KG1 (cell line): ENCODE data around the gene SCRN1.

Experiments used
- DNase-seq: peaks from one replicate; lab custom pipeline; 2025; lab: John Stamatoyannopoulos, UW

SCRN1 gene

GRCh38 chr7:29989257-29989995 is at the start of gene SCRN1:
Gene SCRN1, minus strand, starts transcription at chr7:29989801. Its CDS starts 20,734 bp downstream, at chr7:29969067.
- peak; percentile 63 for DNase-seq

- DNase-seq, result no peak
Observed at GRCh38 chr7:30038196-30038980, 48.8 kb upstream of the SCRN1 start.

DNA sequence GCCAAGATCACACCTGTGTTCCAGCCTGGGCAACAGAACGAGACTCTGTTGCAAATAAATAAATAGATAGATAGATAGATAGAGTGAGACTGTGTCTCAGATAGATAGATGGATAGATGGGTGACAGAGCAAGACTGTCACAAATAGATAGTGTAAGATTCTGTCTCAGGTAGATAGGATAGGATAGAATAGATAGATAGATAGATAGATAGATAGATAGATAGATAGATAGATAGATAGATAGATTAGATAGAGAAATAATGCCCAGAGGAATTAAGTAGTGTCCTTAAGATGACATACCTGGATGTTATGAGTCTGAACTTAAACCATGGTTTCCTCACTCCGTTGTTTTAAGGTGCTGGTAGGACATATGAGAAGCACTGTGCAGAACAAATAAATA is 46.6 kb upstream of the SCRN1 start:
- no peak for DNase-seq

- DNase-seq, result no peak
Observed at GRCh38 chr7:30034501-30034900, 44.9 kb upstream of the SCRN1 start.

DNA sequence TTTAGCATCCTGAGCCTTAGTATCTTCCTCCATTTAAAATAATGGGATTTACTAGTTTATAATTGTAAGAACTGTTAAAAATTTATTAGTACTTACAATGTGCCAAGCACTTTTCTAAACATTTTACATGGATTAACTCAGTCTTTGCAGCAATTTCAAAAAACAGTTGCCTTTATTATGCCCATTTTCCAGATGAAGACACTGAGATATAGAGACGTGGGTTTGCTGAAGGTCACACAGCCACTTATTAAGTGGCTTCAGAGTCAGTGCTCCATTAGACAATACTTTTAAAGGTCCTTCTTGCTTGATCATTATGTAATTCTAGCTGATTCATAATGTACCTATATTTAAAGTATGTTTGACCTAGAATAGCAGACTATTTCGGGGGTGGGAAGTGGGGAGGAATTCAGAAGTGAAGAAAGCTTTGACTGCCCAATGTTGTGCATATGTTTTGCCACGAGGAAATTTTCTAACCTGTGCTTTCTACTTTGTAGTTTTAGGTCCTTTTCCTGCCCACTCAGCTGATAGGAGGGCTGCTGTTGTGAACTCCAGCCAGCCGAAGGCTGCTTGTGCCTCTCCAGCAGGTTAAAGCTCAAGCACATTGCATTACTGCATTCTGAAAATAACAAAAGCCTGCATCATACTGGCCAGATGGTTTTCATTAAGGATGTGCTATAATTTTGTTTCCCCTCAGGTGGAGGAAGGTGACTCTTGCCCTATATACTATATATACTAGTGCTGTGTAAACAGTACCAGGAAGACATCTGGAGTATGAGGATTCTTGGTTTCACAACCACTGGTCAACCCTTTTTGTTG is 42.9 kb upstream of the SCRN1 start:
- no peak for DNase-seq

DNA sequence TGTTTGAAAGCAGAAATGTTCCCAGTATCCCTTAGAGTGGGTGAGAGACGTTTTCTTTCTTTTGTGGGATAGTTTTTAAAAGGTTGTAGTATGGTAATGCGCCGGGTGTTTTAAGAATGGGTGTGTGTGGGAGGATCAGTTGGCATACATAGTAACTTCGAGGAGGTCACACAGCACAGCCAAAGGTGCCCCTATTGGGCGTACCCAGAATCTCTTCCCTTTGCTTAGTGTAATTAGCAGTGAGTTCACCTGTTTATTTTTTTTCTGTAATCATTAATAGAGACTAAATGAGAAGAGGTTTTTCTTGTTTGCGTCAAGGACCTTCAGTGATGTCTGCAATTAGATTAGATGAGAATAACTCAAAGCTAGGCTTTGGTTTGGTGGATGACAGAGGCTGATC is 40.1 kb upstream of the SCRN1 start:
- DNase-seq, result no peak

DNA sequence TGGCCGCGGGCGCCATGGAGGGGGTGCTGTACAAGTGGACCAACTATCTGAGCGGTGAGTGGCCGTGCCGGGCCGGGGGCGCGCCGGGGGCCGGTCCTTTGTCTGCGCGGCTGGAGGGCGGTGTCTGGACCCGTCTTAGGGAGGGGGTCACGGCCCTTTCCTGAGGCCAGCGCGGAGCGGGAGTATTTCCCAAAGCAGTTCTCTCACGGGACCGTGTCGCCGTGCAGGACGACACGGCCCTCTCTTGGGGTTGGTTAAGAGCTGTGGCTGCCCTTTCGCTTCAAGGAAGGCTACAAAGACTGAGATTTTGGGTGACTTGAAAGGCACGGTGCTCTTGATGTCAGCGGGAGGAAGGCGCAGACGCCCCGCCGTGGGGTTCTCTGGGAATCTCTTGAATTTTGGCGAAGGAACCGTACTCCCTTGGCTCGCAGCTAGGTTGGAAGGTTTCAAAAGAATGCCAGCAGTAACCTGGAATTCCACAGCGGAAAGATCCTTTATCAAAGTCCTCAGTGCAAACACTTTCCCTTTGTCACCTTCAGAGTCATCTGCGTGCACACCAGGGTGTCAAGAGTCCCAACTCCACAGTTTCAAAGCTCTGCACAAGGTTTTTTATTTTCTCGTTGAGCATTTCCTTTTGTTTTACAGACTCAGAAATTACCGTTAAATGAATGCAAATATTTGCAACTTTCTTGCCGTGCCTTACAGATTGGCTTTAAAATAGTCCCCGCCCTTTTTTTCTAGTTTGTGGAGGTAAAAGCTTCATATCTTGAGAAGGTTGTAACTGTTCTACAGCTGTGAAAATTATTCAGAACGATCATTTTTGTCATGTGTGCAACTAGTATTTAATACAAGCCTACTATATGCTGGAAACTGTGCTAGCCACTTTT is 39.4 kb upstream of the SCRN1 start:
- peak; percentile 50 for DNase-seq

GRCh38 chr7:30028216-30028748 is 38.7 kb upstream of the SCRN1 start, which contains the start of gene PLEKHA8:
Gene PLEKHA8, plus strand, starts transcription at chr7:30028412. Its CDS starts 351 bp downstream, at chr7:30028763.
- peak; percentile 90 for DNase-seq

GRCh38 chr7:30027740-30028215 is 38.2 kb upstream of the SCRN1 start:
- peak; percentile 90 for DNase-seq

- no peak for DNase-seq
Observed at GRCh38 chr7:30027065-30027456, 37.5 kb upstream of the SCRN1 start.

DNA sequence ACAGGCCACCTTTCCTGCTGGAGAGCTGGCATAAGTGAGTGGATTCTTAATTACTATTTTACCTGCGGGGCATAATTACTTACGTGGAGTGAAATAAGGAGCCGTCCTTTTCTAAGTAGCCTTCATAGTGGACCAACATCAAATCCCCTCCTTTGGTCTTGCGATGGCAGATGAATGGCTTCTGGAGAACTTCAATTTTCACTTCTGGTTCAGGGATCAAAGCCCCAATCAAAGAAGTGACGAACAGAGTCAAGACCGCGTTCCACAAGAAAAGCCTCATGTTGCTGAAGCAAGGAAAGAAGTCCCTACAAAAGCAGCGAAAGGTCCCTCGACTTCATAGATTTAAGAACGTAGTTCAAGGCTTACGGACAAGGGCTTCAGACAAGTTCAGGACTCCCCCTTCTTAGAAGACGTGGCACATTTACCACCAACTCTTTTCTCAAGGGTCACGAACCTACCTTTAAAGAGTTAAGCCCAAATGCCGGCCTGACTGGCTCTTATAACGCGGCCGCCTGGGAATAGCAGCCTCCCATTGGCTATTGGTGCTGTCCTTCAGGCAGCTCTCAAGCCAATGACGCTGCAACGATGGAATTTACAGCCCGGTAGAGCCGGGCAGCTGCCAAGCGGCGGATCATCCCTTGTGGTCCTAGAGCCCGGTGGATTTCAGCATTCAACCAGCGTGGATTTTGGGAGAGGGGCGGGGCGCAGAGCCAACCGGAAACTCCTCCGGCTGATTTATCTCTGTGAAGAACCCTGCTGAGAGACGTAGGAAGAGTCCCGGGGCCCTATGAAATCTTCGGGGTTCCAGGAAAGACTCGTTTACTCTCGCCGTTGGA is 36.8 kb upstream of the SCRN1 start, which contains the start of gene FKBP14:
Gene FKBP14 (minus strand): TSS at position 474 of the 836 bp plus-strand sequence. CDS start 194 bp downstream, at position 280.
- peak; percentile 97 for DNase-seq

DNA sequence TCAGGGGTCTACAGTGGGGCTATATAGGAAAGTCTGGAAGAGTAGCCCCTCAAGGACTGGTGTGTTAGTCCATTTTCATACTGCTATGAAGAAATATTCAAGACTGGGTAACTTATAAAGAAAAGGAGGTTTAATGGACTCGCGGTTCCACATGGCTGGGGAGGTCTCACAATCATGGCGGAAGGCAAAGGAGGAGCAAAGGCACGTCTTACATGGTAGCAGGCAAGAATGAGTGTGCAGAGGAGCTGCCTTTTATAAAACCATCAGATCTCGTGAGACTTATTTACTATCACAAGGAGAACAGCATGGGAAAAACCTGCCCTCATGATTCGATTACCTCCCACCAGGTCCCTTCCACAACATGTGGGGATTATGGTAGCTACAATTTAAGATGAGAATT is 33.9 kb upstream of the SCRN1 start:
- no peak for DNase-seq

DNA sequence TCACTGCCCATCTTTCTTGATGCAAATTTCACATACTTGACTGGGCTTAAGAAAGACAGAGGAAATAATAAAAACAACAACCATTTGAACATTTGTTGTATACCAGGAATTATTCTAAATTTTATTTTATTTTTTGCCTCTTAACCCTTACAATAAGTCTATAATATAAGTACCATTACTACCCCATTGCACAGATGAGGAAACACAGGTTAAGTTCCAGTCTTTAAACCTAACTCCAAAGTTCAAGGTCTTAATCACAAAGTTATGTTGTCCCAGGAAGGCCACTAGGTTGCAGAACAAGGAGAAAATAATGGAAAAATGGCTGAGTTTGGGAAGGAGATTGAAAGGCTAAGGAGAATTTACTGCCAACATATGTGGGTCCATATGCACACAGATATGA is 33.4 kb upstream of the SCRN1 start:
- DNase-seq, result no peak

DNA sequence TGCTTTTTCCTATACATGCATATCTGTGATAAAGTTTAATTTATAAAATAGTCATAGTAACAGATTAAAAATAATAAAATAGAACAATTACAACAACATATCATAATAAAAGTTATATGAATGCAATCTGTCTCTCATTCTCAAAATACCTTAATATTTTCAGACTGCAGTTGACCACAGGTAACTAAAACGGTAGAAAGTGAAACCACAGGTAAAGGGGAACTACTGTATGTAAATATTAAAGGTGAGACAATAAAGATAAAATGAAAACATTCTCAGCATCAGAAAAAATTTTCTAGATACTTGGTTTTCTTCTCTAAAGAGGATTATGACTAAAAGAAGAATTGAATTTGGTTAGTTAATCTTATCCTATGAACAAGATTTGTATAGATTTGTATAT is 30.9 kb upstream of the SCRN1 start:
- DNase-seq, result no peak

- no peak for DNase-seq
Observed at GRCh38 chr7:30019960-30020359, 30.4 kb upstream of the SCRN1 start.

GRCh38 chr7:30019387-30019786 is 29.8 kb upstream of the SCRN1 start:
- DNase-seq, result no peak

DNA sequence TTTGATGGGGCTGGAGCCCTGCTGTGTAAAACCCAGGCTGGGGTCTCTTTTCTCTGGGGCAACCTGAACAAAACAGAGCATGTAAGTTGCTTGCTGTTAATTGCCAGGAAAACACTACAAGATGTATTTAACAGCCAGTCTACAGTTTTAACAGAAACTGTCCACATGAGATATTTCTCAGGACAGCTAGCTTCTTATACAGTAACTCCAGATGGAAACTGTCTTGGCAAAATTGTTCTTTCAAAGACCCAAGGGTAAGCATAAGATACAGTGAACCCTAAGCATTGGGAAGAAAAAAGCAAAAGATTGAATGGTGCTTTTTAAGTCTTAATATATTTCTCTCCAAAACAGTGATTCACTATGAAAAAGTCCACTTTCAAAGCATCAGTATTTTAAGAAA is 28.9 kb upstream of the SCRN1 start:
- DNase-seq, result no peak

- DNase-seq, result no peak
Observed at GRCh38 chr7:30012757-30013156, 23.2 kb upstream of the SCRN1 start.

- no peak for DNase-seq
Observed at GRCh38 chr7:30010021-30010420, 20.4 kb upstream of the SCRN1 start.

- no peak for DNase-seq
Observed at GRCh38 chr7:30005464-30005863, 15.9 kb upstream of the SCRN1 start.
